Immature natural killer cell (primary cell): ENCODE measurements around the gene PHF19. TPM values are rescaled to one million over a fixed set of nuclear protein-coding genes. Genes with fewer than 3 reads are reported as not detected.

Experiments used
- DNase-seq, 3 donors: peaks; one replicate each; pipeline ENCODE4 v3.0.0; 2022; ENCODE audit warnings: mixed read lengths in 1 of 3
- H3K27ac Mint-ChIP-seq, 6 donors: one replicate each; pipeline ENCODE4 v1.8.0; 2020; ENCODE audit warnings: mixed read lengths in 6 of 6, mild to moderate bottlenecking in 5 of 6, inconsistent platforms in 4 of 6, moderate library complexity in 3 of 6
- H3K27me3 Mint-ChIP-seq, 3 donors: one replicate each; pipeline ENCODE4 v1.8.0; 2020 to 2021; ENCODE audit warnings: low read depth in 3 of 3, mild to moderate bottlenecking in 3 of 3, mixed read lengths in 3 of 3, moderate library complexity in 3 of 3, inconsistent platforms in 1 of 3
- H3K36me3 Mint-ChIP-seq, 3 donors: one replicate each; pipeline ENCODE4 v1.8.0; 2020; ENCODE audit warnings: mixed read lengths in 3 of 3, inconsistent platforms in 2 of 3, mild to moderate bottlenecking in 2 of 3
- H3K4me1 Mint-ChIP-seq, 2 donors: one replicate each; pipeline ENCODE4 v1.8.0; 2020; ENCODE audit warnings: inconsistent platforms in 2 of 2, mild to moderate bottlenecking in 2 of 2, mixed read lengths in 2 of 2, moderate library complexity in 1 of 2
- H3K4me3 Mint-ChIP-seq, 5 donors: one replicate each; pipeline ENCODE4 v1.8.0; 2020; ENCODE audit warnings: mild to moderate bottlenecking in 5 of 5, mixed read lengths in 5 of 5, inconsistent platforms in 3 of 5, moderate library complexity in 3 of 5
- H3K9me3 Mint-ChIP-seq, 6 donors: one replicate each; pipeline ENCODE4 v1.8.0; 2020; ENCODE audit warnings: mild to moderate bottlenecking in 6 of 6, mixed read lengths in 6 of 6, inconsistent platforms in 4 of 6, moderate library complexity in 3 of 6
- polyA plus RNA-seq, 3 donors: library from polyadenylated mRNA; unstranded; fragments of 300-500 nt; fragmentation: Illumina TruSeq; gene quantifications; one replicate each; pipeline ENCODE4 v1.2.3, GENCODE V29; 2021

PHF19 gene
- polyA plus RNA-seq, 3 donors from 2014 or later, result 12.1 to 12.9 (median 12.8) TPM

GRCh38 chr9:120905315-120906164 lies 28.6 kb upstream of the PHF19 start:
- H3K4me1 Mint-ChIP-seq, result peaks cover 54 to 64% of the 10 kb centered on the region in 2 donors
- peaks cover 0 to 24% (median 17%) of the 10 kb centered on the region in 3 donors for H3K36me3 Mint-ChIP-seq
- H3K9me3 Mint-ChIP-seq, result no peaks in the 10 kb centered on the region
- H3K27ac Mint-ChIP-seq, result peak overlapping the region; percentile 34 to 92 (median 85)
- peak overlapping the region; percentile 64 to 78 (median 66) for H3K4me3 Mint-ChIP-seq
- peak; percentile 42 to 47 (median 44) for DNase-seq
- peaks cover 0 to 4% (median 2%) of the 10 kb centered on the region in 3 donors for H3K27me3 Mint-ChIP-seq

- Mint-ChIP-seq H3K36me3 (peaks cover 0 to 21% (median 14%) of the 10 kb centered on the region in 3 donors), H3K9me3 (no peaks in the 10 kb centered on the region), H3K4me3 (peak overlapping the region in 2 of 5 donors; percentile 7 to 14), H3K27me3 (peaks cover 2 to 4% (median 2%) of the 10 kb centered on the region in 3 donors), H3K4me1 (peaks cover 48 to 58% of the 10 kb centered on the region in 2 donors), H3K27ac (peak overlapping the region in 5 of 6 donors; percentile 34 to 92 (median 66))
- no peak for DNase-seq
Measured at GRCh38 chr9:120904978-120905301, 28.0 kb upstream of the PHF19 start.

- Mint-ChIP-seq H3K9me3 (no peaks in the 10 kb centered on the region), H3K27me3 (peaks cover 2 to 4% (median 2%) of the 10 kb centered on the region in 3 donors), H3K4me1 (peaks cover 42 to 52% of the 10 kb centered on the region in 2 donors), H3K4me3 (peak overlapping the region in 2 of 5 donors; percentile 21), H3K36me3 (peaks cover 0 to 18% (median 14%) of the 10 kb centered on the region in 3 donors), H3K27ac (peak overlapping the region; percentile 54 to 92 (median 75))
- DNase-seq, result no peak
Measured at GRCh38 chr9:120904061-120904977, 27.3 kb upstream of the PHF19 start.

- H3K9me3 Mint-ChIP-seq, result no peaks in the 10 kb centered on the region
- H3K27ac Mint-ChIP-seq, result peak overlapping the region; percentile 54 to 92 (median 80)
- H3K4me3 Mint-ChIP-seq, result no peak overlapping the region
- H3K27me3 Mint-ChIP-seq, result peaks cover 0 to 4% (median 2%) of the 10 kb centered on the region in 3 donors
- no peak for DNase-seq
- peaks cover 0 to 12% (median 11%) of the 10 kb centered on the region in 3 donors for H3K36me3 Mint-ChIP-seq
- peaks cover 38 to 47% of the 10 kb centered on the region in 2 donors for H3K4me1 Mint-ChIP-seq
Measured at GRCh38 chr9:120902569-120903535, 25.9 kb upstream of the PHF19 start.

DNA sequence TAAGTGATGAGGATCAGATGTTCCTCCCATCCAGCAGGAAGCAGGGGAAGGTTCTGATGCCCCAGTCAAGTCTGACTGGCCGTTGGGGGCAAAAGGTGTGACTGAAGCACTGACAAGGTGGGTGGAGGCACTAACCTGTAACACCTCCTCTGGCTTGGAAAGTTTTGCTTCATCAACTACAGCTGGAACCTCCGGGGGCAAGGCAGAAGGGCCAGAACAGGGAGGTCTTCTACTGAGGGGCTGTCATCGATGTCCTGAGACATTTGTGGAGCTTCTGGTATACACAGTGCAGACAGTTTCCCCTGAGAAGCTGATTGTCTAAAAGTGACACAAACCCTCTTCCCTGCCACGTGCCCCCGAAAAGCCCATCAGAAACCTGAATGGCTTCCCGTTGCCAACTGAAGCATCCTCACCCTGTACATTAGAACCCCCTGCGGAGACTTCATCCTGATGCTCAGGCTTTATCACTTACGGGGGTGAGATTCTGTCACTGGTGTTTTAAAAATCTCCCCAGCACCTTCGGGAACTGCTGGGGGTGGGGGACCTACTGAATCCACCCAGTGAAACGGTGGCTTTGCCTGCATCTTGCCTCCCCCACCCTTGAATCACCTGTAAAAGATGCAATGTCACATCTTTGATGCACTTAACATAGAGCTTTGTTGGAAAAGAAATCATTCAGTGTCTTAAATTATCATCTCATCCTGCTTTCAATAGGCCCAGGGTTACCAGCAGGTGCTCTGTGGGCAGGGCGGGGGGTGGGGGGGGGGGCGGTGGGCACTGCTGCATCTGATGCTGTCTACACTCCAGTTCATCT lies 25.0 kb upstream of the PHF19 start:
- DNase-seq, result no peak
- H3K36me3 Mint-ChIP-seq, result peaks cover 0 to 12% (median 5%) of the 10 kb centered on the region in 3 donors

GRCh38 chr9:120900824-120901223 lies 23.8 kb upstream of the PHF19 start:
- Mint-ChIP-seq H3K27me3 (peaks cover 0 to 4% (median 2%) of the 10 kb centered on the region in 3 donors), H3K4me3 (no peak overlapping the region), H3K27ac (peak overlapping the region in 3 of 6 donors; percentile 24 to 71 (median 32)), H3K4me1 (peaks cover 29 to 37% of the 10 kb centered on the region in 2 donors), H3K36me3 (peaks cover 0 to 7% (median 0%) of the 10 kb centered on the region in 3 donors), H3K9me3 (no peaks in the 10 kb centered on the region)
- DNase-seq, result no peak

More for the DNA sequence above, 25.0 kb upstream of the PHF19 start:
- peaks cover 36 to 45% of the 10 kb centered on the region in 2 donors for H3K4me1 Mint-ChIP-seq
- H3K27me3 Mint-ChIP-seq, result peaks cover 0 to 4% (median 2%) of the 10 kb centered on the region in 3 donors
- H3K9me3 Mint-ChIP-seq, result no peaks in the 10 kb centered on the region
- H3K4me3 Mint-ChIP-seq, result no peak overlapping the region
- peak overlapping the region in 4 of 6 donors; percentile 23 to 76 (median 54) for H3K27ac Mint-ChIP-seq

- Mint-ChIP-seq H3K36me3 (peaks cover 0 to 5% (median 0%) of the 10 kb centered on the region in 3 donors), H3K9me3 (no peaks in the 10 kb centered on the region), H3K4me1 (peaks cover 16 to 24% of the 10 kb centered on the region in 2 donors), H3K27me3 (peaks cover 0 to 4% (median 2%) of the 10 kb centered on the region in 3 donors), H3K4me3 (no peak overlapping the region), H3K27ac (no peak overlapping the region)
- no peak for DNase-seq
Measured at GRCh38 chr9:120899490-120900068, 22.6 kb upstream of the PHF19 start.

DNA sequence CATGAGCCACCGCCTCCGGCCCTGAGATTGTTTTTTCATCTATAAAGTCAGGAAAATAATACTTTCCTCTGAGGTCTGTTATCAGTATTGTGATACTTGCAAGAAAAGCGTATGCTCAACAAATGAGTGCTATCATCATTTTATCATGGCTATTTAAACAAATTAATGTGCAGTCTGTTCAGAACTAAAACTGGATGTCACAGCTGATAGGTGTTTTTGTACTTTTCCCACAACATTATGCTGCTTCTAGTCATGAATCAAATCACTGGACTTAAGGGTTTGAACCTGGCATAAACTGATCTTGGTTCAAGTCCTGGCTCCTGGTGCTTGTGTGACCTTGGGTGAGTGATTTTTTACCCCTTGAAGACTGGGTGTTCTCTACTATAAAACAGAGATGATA lies 21.4 kb upstream of the PHF19 start:
- peaks cover 0 to 2% (median 0%) of the 10 kb centered on the region in 3 donors for H3K36me3 Mint-ChIP-seq
- H3K4me1 Mint-ChIP-seq, result peaks cover 11 to 16% of the 10 kb centered on the region in 2 donors
- peaks cover 0 to 4% (median 2%) of the 10 kb centered on the region in 3 donors for H3K27me3 Mint-ChIP-seq
- no peak overlapping the region for H3K27ac Mint-ChIP-seq
- H3K4me3 Mint-ChIP-seq, result no peak overlapping the region
- no peak for DNase-seq
- H3K9me3 Mint-ChIP-seq, result no peaks in the 10 kb centered on the region

- Mint-ChIP-seq H3K27ac (no peak overlapping the region), H3K36me3 (no peaks in the 10 kb centered on the region), H3K4me3 (no peak overlapping the region), H3K4me1 (peaks cover 24 to 33% of the 10 kb centered on the region in 2 donors), H3K27me3 (peaks cover 0 to 2% (median 2%) of the 10 kb centered on the region in 3 donors), H3K9me3 (no peaks in the 10 kb centered on the region)
- no peak for DNase-seq
Measured at GRCh38 chr9:120895951-120896350, 19.0 kb upstream of the PHF19 start.

- Mint-ChIP-seq H3K27ac (no peak overlapping the region), H3K4me3 (no peak overlapping the region), H3K27me3 (peaks cover 0 to 2% (median 0%) of the 10 kb centered on the region in 3 donors), H3K36me3 (no peaks in the 10 kb centered on the region), H3K9me3 (no peaks in the 10 kb centered on the region), H3K4me1 (peaks cover 24 to 33% of the 10 kb centered on the region in 2 donors)
- DNase-seq, result no peak
Measured at GRCh38 chr9:120894321-120895148, 17.5 kb upstream of the PHF19 start.
